HG02943 (cell line): Measurements from ENCODE around the gene CFAP77.

Experiments used
- ATAC-seq: cut with Tn5 transposase; IDR thresholded peaks from one replicate; pipeline ENCODE4 v1.9.1; 2021; ENCODE audit warnings: mild to moderate bottlenecking, low read depth, moderate library complexity; ENCODE audit not compliant: unreplicated experiment

The CFAP77 gene

DNA sequence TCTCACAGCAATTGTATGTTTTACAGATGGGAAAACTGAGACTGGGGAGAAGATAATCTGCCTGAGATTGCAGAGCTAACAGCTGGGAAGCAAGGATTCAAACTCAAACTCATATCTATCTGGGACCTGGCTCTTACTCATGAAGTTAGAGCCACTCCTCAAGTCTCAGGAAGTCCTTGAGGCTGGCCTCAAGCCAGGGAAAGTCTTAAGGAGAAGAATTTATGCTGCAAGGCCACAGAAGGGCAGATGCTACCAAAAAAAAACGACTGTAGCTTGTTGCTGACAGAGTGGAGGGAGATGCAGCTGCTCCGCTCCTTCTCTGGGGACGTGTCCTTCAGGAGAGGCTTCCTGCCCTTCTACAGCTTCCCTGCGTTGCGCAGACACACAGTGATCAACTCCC is 212.1 kb downstream of the CFAP77 start:
- ATAC-seq, result no peak
